Fibroblast of lung (primary cell): ENCODE results near the gene DPP10.

Experiments
- EZH2 ChIP-seq: IDR thresholded peaks from 2 replicates; pipeline ENCODE4 v1.5.1; 2012; ENCODE audit warnings: low read length, control low read depth, mild to moderate bottlenecking; ENCODE audit errors: missing control alignments
- TF ChIP-seq, protein P1 (sequence below), 2 donors: IDR thresholded peaks in 1 of 2; conservative IDR thresholded peaks in 1 of 2; 1 replicate in 1 of 2; 2 replicates in 1 of 2; pipeline ENCODE4 v1.5.1; 2011 to 2012; ENCODE audit warnings: low read length in 2 of 2, control low read depth in 1 of 2, inconsistent platforms in 1 of 2, low read depth in 1 of 2, mild to moderate bottlenecking in 1 of 2

DNA sequence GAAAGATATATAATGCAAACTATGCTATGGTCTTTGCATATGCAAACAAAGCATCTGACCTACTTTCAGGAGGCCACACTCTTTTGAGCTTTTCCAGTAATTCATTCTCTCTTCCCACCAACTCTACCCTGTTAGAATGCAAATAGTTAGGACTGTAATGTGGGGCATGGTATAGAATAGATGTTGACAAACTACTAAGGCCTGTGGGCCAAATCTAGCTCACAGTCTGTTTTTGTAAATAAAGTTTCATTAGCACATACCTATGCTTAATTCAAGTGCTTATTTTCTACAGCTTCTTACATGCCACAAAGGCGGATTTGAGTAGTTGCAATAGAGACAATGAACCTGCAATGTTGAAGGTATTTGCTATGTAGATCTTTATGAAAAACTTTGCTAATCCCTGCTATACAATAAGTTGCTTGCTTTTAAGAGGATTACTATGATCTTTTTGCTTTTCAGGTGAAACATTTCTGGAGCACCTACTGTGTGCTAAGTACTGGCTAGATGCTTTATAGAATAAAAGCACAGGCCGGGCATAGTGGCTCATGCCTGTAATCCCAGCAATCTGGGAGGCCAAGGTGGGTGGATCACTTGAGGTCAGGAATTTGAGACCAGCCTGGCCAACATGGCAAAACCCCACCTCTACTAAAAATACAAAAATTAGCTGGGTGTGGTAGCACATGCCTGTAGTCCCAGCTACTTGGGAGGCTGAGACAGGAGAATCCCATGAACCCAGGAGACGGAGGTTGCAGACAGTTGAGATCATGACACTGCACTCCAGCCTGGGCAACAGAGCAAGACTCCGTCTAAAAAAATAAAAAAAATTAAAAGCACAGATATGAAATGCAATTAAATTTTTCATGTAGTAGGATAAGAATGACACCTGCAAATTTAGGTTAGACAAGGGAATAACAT lies 267.8 kb downstream of the DPP10 start:
- TF ChIP-seq, protein P1, sequence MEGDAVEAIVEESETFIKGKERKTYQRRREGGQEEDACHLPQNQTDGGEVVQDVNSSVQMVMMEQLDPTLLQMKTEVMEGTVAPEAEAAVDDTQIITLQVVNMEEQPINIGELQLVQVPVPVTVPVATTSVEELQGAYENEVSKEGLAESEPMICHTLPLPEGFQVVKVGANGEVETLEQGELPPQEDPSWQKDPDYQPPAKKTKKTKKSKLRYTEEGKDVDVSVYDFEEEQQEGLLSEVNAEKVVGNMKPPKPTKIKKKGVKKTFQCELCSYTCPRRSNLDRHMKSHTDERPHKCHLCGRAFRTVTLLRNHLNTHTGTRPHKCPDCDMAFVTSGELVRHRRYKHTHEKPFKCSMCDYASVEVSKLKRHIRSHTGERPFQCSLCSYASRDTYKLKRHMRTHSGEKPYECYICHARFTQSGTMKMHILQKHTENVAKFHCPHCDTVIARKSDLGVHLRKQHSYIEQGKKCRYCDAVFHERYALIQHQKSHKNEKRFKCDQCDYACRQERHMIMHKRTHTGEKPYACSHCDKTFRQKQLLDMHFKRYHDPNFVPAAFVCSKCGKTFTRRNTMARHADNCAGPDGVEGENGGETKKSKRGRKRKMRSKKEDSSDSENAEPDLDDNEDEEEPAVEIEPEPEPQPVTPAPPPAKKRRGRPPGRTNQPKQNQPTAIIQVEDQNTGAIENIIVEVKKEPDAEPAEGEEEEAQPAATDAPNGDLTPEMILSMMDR (conservative IDR thresholded peaks at IDR 0.05 in 1 of 2, IDR thresholded peaks at IDR 0.05 in 1 of 2; ENCODE audit: low read depth in 1 of 2, low read length in 2 of 2) = no peak
- TF ChIP-seq EZH2 = no peak
